HG03159 (cell line): ENCODE results near the gene HTR1A.

ENCODE experiments used
- ATAC-seq: cut with Tn5 transposase; IDR thresholded peaks from one replicate; pipeline ENCODE4 v1.9.1; 2021; ENCODE audit warnings: mild to moderate bottlenecking, moderate library complexity; ENCODE audit not compliant: unreplicated experiment

Gene HTR1A

DNA sequence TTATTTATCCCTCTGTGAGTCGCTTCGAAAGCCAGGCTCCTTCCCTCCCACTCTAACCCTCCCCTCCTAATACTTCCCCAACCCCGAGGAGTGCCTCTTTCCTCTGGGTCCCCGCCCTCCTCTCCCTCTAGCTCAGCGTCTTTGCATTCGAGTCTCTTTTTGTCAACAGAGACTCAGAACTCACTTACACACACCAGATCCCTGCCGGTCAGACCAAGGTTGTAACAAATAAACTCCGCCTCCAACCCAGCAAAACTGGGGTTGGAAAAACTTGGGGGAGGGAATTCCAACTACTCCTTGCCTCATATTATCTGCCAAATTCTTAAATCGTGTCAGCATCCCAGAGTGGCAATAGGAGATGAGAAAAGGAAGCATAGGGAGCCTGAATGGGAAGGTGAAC, at the start of gene HTR1A:
Gene HTR1A, minus strand, starts transcription at position 167 of the 400 bp plus-strand sequence. CDS start 726 bp downstream, outside the sequence.
- ATAC-seq = no peak

DNA sequence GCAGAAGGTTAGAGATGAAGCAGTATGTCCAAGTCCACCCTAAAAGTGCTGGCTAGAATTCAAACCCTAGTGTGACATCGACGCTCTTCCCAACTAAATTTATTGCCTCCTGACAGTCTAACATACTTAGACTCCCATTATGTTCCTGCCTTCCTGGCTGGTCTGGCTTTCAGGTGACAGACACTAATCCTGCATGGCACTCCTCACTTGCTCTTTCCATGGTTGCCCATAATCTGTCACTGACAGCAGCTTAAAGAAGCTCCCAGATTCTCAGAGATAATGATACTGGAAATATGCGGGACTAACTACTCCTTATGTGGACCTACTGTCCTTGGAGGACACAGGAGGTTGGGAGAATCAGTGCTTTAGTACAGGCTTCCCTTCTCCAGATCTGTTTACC, 41.7 kb upstream of the HTR1A start:
- no peak for ATAC-seq

DNA sequence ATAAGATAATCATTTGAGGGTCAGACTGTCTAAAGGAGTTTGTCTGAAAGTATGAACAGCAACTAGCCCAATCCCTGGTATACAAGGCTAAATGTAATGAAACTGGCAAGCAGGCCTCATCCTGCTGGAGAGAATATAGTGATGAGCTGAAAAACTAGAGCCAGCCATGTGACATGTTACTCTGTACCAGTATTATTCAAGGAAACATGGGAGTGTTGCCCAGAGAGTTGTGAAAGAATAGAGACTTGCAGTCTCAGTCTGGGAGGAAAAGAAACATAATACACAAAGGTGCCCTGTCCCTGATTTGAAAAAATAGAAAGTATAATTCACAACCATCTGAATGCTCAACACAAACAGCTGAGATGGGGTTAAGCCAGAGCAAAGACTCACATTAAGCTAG, 37.9 kb upstream of the HTR1A start:
- no peak for ATAC-seq

DNA sequence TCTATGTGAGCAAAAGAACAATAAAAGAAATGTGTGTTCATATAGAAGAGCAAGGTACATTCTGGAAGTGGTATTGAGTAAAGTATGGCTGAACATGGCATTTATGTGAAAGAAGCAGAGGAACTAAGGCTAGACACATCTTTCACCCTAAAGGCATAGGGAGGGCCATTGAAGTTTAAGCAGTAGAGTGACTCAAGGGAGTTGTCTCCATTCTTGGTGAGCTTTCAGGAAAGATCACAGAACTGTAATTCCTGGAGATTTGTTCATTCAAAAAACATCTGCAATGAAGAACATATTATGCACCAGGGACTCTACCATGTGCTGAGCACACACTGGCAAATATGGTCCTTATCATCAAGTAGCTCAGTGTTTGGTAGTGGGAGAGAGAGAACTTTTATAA, 24.8 kb upstream of the HTR1A start:
- no peak for ATAC-seq

DNA sequence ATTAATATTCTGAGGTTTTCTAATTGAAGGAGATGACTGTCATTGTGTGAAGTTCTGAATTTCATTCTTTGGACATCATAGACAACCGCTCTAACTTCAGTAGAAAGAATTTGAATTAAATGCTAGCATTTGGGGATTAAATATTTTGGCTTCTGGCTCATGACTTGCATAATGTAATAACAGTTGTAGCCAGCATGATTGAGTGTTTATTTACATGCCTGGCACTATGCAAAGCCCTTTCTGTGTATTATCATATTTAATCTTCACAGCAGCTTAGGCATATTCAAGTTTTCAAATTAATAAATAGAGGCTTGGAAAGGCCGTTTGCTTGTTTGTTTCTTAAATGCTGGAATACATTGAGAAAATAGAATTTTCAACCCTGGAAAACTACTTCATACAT, 19.6 kb upstream of the HTR1A start:
- ATAC-seq = no peak

DNA sequence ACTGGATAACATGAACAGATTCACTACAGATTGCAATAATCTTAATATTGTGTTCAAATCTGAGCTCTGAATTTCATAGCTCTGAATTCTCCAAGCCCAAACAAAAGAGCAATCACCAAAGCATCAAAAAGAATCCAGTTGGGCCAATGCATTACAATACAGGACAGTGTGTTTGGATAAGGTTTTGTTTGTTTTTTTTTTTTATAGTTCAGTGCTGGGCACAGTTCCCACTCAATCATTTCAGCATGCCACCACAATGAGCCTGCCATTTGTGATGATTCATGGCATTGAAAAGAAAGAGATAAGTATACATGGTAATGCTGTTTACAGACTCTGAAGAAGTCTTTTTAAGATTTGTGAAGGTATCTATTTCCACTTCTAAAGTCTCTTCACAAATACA, 1.7 kb upstream of the HTR1A start:
- no peak for ATAC-seq

DNA sequence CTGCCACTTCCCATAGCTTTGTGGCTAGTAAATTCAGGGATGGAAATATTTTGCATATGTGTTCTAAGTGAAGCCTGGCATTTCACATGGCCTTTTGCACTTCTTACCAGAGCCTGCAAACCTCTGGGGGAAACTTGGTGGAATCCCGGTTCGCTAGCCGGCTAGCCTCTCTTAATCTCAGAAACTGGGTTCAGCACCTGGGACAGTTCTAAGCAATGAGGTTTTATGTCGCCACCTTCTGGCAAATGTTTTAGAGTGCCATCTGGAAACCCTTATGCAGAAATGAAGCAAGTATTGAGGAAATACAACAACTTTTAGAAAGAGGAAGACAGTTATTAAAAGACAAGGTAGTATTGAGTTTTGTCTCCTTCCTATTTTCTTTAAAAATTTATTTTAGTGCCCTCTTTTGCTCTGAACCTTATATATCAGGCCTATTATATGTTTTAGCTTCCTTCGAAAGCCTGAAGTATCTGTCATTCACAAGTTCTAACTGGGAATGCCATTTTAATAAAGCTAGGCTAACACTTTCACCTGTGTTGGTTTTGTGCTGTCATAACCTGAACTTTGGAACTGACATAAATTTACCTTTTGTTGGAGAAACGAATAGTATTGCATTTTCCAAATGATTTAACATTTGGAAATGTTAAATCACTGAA, 963 bp upstream of the HTR1A start:
- ATAC-seq = peak; percentile 90

DNA sequence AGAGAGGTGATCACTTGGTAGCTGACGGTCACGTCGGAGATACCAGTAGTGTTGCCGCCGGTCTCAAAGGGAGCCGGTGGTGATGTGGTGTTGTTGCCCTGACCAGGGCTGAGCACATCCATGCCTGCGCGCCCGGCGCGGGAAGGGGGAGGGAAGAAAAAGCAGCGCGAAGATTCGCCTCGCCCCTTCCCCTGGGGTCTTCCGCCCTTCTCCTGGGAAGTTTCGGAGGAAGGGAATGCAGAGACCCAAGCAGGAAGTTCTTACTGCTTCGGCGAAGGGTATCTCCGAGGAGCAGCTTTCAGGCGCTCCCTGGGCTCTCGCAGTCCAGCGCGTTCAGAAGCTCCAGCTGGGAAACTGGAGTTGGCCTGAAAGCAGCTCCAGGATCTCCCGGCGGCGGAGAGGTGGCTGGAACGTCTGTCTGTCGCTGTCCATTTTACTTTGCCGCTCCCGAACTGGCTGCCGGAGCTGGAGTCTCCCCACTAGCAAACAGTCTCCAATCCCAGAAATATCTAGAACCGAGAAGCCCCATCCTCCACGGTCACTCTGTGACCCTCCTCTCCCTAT, 565 bp downstream of the HTR1A start:
- ATAC-seq = no peak

DNA sequence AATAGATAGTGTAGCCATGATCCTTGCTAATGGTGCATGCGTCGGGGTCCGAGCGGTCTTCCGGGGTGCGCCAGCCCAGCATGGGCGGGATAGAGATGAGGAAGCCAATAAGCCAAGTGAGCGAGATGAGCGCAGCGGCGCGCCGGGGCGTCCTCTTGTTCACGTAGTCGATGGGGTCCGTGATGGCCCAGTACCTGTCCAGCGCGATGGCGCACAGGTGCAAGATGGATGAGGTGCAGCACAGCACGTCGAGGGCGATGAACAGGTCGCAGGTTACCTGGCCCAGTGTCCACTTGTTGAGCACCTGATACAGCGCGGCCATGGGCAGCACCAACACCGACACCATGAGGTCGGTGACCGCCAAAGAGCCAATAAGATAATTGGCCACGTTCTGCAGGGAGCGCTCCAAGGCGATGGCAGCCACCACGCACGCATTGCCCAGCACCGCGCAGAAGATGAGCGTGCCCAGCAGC, 1.1 kb downstream of the HTR1A start:
- no peak for ATAC-seq

DNA sequence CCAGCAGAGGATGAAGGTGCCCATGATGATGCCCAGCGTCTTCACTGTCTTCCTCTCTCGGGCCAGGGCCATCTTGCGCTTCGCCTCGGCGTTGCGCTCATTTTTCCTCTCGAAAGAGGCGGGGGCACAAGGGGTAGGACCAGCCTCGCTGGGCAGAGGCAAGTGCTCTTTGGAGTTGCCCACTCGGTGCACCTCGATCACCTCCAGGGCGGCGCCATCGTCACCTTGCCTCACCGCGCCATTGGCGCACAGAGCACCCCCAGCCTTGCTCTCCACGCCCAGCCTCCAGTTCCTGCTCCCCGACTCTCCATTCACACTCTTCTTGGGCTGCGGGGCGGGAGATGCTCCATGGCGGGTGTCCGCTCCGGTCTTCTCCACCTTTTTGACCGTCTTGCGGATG, 1.6 kb downstream of the HTR1A start:
- ATAC-seq = no peak

DNA sequence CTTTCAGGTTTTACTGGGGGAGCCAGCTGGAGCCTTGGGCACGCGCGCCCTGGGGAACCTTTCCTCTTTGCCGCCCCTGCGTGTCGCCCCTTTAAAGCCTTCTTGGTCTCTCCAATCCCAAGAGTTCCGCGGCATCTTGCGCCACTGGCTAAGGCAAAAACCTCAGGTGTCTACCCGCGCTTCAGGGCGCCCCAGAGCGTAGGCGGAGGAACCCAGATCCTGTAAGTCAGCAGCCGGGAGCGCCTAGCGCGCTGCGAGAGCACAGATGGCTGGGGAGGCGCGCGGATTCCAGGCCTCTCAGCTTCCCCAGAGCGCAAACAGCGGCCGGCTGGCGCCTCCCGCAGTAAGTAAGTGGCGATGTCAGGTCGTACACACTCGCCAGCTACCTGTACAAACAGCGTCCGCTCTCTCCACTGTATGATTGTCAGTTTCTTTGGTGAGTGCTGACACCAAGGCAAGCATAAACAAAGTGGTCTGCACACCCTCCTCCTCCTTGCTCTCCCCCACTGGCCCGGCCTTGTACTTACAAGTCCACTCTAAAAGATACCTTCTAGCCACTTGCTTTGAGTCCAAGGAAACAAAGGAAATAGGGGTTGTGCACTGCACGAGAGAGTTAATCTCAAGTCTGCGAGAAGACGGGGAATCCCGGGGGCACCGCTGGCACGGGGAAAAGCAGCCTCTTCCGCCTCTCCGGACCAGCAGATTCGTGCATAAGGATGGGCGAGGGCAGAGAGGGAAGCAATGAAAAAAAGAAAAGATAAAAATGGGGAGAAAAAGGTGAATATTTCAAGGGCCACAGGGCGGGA, 2.9 kb downstream of the HTR1A start:
- ATAC-seq = no peak

DNA sequence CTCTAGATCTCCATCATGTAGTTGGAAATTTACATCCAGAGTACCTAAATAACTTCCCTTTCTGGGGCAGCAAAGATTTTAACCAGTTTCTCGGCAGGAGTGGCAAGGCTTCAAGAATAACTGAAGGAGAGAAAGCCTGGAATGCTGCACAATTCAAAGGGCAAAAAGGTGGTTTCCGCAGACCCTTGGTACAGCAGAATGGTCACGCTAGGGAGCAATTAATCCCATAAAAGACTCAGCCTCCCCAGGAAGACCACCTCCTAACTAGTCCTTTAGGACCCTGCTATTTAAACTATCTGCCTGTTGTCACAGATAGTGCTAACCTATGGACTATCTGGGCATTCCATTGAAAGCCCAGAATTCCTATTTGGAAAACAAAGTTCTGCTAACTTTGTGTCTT, 3.6 kb downstream of the HTR1A start:
- ATAC-seq = no peak

DNA sequence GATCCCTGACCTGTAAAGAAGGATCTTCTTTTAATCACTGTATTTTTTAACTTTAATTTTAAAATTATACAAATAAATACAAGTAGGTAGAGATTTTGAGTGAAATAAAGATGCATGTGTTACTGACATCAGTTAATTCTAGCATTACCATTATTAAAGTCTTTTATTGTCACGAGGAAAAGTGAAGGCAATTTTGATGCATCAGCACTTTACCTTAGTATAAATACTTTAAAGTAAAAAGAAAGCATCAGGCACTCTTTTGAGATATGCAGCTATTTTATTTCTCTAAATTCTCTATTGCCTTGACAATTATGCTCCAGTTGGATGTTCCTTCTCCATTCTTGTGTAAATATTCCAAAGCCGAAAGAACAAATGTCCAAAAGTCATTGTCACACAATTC, 4.6 kb downstream of the HTR1A start:
- no peak for ATAC-seq

DNA sequence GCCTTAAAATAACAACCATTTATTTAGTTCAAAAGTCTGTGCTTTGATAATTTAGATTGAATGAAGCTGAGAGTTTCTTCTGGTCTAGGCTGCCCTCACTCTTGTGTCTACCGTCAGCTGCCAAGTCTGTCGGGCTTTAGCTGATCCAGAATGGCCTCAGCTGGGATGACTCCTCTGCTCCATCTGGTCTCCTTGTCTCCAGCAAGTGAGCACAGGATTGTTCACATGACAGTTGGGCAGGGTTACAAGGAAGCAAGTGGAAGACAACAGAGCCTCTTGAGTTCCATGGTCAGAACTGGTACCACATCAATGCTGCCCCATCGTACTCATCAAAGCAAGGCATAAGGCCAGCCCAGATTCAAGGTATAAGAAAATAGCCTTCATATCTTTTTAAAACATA, 9.0 kb downstream of the HTR1A start:
- ATAC-seq = no peak

DNA sequence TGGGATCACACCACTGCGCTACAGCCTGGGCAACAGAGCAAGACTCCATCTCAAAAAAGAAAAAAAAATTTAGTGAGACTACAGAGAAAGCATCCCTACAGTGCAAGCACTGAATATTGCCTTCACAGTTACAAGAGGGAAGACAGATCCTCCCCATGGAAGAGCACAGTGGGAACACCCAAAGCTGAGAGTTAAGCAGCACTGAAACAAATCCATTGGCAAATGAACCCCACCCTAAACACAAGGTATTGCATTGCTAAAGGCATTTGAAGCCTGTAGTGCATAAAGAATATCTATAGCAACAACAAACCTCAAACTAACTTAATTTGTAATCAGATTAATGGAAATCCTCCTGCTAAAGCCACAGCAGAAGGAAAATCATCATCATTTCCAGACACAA, 27.1 kb downstream of the HTR1A start:
- ATAC-seq = no peak

DNA sequence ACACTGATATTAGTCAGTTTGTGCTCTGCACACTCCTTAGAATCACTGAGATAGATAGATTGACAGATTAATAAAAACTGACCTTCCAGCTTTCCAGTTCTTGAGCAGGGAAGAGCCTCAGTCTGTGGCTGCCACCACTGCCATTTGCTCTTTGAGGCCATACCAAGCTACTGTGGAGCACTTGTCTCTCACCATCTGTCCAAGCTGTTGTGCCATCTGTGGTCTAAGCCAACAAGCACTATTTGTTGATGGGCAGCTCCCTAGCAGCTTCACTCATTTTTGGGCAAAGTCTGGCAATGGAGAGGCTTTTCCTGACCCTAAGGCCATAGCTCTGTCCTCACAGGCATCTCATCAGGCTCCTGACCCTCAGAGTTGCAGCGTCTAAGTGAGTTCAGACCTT, 30.4 kb downstream of the HTR1A start:
- no peak for ATAC-seq

DNA sequence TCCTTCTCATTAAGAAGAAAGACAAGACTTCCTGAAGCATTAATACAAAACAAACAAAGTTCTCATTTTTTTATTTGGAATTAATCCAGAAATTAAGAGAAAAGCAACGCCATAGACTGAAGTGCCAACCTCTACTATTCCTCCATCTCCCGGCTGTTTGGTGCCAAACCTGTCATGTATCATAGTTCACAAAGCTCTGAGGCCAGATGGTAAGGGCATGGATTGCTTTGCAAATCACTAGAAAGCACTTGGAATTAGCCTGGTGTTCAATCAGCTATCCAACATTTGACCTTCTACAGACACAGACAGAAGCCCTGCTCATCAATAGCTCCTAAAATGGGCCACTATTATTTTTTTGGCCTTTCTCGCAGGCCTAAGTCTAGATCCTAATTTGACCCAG, 33.8 kb downstream of the HTR1A start:
- ATAC-seq = no peak

DNA sequence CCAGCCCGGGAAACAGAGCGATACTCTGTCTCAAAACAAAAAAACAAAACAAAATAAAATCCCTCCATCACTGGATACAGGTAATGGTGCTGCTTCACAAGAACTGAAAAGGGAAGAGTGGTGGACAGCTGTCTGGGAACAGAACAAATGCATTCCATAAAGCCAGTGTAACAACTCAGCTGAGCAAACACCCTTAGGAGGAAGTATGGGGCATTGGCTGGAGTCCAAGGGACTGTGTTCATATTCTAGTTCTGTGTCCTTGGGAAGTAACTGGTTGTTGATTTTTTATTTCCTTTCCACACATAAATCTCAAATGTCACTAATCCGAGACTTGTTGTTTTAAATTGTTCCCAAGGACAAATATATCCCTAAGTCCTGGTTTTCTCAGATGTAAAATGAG, 38.3 kb downstream of the HTR1A start:
- ATAC-seq = no peak

DNA sequence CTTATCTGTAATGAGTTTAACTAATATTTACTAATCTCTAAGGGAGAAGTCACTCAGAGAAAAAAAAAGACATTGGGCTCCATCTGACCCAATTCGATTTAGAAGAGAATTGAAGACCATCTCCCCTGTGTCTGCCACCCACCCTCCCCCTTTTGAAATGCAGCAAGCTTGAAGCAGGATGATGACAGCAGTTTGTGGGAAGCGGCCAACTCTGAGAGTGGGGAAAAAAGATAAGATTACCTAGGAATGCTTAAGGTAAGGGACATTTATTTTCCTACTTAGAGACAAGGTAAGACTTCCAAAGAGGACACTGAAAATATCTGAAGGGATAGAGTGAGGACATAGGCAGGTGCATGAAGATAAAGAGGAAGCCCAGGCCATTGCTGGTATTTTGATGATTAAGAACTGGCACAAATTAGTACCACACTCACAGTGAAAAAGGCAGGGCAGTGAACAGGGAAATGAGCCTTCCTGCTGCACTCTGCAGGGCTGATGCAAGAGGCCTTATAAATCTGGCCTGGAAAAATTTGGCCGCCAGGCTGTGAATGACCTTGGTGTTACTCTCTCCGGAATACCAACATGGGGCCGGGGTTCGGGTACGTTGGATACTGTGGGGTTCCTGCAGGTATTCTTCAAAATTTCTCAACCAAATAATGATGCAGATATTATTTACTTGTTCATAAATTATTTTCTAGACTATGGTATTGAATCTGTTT, 42.3 kb downstream of the HTR1A start:
- no peak for ATAC-seq

DNA sequence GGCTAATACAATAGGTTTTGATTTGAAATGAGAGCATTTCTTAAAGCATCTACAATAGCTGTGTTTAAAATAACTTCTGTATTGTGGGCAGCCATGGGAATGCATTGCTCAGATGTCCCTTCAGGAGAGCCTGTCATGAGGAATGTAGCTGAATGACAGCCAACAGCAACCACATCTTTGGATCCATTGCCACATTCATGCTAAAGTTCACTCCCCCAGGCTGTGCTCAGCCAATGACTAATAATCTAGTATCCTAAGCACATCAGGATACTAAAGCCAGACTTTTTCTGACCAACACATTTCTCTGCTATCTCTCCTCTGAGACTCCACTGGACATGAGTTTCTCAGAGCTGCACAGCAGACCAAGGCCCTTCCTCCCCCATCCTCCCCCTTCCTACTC, 45.5 kb downstream of the HTR1A start:
- no peak for ATAC-seq

DNA sequence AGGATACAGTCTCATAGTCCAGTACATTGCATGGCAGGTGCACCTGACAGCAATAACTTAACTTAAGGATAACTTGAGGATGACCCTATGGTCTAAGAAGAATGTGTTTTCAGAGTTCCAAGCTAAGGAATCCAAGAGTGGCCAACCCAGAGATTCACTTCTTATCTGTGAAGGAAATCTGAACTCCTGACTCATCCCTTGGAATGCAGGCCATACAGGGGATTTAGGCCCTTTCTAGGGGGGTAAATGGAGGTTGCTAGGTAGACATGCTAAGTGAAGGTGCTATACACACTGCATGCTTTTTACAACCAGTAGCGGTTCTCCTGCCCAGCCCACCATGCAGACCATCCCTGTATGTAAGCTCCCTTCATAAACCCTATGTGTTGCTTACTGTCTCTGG, 50.4 kb downstream of the HTR1A start:
- no peak for ATAC-seq
